ENCODE data around the gene GP9.
"Not testable (repeated sequence)": the region's sequence is repeated elsewhere in the genome, so short reads cannot be mapped to it uniquely, and the experiment has no call there.

GRCh38 chr3:129069313-129070085 lies 8.9 kb downstream of the GP9 start:
- TF ChIP-seq, protein P1, sequence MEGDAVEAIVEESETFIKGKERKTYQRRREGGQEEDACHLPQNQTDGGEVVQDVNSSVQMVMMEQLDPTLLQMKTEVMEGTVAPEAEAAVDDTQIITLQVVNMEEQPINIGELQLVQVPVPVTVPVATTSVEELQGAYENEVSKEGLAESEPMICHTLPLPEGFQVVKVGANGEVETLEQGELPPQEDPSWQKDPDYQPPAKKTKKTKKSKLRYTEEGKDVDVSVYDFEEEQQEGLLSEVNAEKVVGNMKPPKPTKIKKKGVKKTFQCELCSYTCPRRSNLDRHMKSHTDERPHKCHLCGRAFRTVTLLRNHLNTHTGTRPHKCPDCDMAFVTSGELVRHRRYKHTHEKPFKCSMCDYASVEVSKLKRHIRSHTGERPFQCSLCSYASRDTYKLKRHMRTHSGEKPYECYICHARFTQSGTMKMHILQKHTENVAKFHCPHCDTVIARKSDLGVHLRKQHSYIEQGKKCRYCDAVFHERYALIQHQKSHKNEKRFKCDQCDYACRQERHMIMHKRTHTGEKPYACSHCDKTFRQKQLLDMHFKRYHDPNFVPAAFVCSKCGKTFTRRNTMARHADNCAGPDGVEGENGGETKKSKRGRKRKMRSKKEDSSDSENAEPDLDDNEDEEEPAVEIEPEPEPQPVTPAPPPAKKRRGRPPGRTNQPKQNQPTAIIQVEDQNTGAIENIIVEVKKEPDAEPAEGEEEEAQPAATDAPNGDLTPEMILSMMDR (IDR thresholded peaks at IDR 0.05), result not testable (repeated sequence)
- TF ChIP-seq POLR2A (IDR thresholded peaks at IDR 0.05), result not testable (repeated sequence)

Data from heart left ventricle (tissue), 13 donors.